Stimulated activated CD4-positive, alpha-beta T cell treated with anti-CD3 and anti-CD28 coated beads, Interleukin-2, amount 100 ng/mL, for 24 hours (primary cell): ENCODE results near the gene ZBTB20.

ENCODE experiments used
- DNase-seq, 2 donors: peaks; one replicate each; pipeline ENCODE4 v3.0.0-alpha.2; 2020

Gene ZBTB20

DNA sequence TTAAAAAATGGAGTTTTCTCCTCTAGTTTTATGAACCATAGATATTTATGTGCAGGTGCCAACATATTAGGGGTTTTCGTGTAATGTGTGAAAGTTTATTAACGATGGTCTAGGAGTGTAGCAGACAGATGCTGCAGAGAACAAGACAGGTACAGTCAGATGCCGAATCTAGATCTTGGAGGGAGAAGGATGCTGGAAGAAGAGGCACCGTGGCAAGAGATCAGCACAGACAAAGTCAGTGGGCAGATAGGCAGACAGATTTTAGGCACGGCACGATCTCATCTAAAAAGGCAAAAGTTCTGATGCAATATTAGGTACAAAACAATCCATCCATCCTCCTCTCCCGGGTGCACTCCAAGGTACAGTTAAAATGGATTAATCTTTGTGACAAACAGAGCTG lies 691.7 kb downstream of the ZBTB20 start:
- no peak for DNase-seq

DNA sequence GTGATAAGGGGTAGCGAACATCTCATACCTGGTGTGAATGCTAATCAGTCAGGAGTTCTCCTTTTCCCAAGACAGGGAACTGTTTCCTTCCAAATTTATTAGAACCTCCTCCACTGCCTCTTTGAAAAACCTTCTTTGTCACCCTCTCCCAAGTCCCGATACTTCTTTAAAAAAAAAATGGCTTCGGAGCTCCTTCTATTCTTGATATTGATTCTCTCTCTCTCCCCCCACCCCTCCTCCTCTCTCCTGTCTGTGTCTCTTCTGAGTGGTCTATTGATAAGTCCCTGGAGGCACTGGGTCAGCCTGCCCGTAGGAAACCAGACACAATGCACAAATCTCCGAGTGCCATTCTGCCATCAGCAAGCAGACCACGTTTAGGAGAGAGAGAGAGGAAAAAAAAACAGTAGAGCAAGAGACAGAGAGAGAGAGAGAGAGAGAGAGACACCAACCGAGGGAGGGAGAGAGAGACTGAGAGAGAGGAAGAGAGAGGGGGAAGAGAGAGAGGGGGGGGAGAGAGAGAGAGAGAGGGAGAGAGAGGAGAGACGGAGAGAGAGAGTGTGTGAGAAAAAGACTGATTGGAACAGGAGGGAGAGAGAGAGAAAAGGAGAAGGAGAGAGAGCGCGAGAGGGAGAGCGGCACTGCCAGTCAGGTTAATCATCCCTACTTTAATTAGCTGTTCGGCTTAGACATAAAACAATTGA lies 692.4 kb downstream of the ZBTB20 start:
- no peak for DNase-seq

DNA sequence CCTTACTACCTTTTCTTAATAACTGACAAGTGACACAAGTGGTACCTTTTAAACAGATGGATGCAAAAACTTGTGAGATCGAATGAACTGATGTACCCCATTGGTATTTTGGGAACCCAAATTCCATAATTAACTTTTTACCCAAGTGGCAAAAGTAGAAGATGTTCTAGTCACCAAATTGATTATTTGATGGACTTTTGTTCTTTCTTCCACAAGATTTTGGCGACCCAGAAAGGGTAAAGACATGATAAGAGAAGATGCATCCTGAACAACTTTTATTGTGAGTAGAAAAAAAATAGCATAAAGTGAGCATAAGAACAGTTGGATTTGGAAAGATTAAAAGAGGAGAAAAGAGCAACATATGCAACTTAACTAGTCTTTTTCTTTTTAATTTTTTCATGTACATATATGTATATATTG lies 693.7 kb downstream of the ZBTB20 start:
- no peak for DNase-seq

DNA sequence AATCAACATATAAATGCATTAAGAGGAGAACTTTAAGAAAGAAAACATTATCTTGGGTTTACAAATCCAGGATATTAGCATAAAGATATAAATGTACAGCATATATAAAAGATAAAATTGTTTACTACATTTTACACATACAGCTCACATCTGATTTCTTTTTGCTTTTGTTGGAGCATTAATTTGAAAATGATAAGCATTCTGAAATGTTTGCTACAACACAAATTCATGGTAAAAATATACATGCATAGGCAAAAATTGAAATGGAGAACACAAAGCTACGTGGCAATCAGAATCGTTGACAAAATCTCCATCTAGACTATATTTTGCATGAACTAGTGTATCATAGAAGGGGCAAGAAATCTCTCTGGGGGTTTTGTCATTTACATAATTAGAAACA lies 694.2 kb downstream of the ZBTB20 start:
- no peak for DNase-seq

DNA sequence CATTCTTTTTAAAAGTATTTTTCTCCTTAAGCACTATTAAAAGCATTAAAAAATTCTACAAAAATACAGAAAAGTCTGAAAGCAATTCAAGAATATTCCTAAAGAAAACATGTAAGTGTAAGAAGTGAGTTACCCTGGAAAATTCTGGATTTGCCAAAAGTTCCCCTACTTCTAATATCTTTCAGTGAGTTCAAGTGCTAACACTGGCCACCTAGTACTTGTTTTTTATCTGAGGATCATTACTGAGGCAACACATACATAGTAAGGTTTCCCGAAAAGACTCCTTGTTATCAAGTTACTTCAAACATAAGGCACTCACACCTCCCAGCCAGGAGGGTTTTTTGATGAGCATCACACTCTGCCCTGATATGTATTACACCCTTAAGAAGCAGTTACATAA lies 694.8 kb downstream of the ZBTB20 start:
- DNase-seq: no peak

DNA sequence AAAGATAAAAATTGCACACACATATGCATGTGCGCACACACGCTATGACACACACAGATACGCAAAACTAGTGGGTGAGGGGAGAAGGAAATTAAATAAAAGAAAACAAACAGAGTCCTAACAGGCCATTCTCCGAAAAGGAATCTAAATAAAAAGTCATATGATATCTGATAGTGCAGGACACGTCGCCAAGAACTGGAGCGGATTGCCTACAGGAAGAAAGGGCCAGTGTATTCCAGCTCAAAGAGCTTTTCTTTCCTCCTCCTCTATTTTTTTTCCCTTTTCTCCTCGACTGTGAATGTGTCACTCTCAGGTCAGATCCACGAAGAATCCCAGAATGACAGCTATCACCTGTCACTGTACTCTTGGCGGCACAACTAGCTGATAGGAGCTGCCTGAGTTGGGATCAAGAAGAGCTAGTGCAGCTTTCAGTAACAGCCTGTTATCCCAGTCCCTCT lies 695.5 kb downstream of the ZBTB20 start:
- no peak for DNase-seq

DNA sequence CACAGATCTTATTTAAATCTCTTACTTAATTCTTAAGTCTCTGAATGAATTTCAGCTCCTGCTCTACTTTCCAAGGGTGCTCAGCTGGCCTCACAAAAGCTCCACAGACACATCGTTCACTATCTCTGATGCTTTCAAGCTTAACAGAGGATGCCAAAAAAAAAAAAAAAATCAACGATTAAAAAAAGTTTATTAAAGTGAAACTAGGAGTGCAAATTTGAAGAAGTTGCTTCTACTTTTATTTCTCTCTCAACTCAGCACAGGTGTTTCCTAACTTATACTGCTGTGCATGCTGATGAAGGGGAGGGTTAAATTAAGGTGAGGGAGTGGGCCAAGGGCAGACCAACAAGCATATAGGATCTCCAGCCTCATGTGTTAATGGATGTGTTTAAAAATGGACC lies 696.0 kb downstream of the ZBTB20 start:
- no peak for DNase-seq

DNA sequence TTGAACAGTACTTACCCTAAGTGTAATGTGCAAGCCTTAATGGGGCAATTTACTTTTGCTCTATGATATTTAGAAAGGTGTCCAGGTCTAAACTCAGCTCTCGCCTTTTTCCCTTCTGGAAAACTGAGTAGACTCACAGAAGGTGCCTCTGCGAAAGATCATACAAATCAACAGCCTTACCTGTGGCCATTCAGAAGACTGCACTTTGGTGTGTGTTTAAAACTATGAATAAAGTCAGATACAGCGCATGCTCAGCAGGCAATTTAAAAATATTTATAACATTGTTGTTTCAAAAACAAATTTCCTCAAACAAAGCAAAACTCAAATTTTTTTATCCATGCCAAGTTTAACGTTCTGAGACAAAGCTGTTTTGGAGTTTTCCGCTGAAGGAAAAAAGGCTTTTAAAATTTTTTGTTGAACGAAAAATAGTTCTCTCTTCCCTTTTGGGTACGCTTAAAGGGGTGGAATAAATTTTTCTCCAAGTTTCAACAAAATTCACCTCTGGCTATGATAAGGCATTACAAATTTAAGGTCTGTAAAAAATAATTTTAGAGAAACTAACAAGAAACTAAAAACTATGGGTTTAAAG lies 697.0 kb downstream of the ZBTB20 start:
- no peak for DNase-seq

DNA sequence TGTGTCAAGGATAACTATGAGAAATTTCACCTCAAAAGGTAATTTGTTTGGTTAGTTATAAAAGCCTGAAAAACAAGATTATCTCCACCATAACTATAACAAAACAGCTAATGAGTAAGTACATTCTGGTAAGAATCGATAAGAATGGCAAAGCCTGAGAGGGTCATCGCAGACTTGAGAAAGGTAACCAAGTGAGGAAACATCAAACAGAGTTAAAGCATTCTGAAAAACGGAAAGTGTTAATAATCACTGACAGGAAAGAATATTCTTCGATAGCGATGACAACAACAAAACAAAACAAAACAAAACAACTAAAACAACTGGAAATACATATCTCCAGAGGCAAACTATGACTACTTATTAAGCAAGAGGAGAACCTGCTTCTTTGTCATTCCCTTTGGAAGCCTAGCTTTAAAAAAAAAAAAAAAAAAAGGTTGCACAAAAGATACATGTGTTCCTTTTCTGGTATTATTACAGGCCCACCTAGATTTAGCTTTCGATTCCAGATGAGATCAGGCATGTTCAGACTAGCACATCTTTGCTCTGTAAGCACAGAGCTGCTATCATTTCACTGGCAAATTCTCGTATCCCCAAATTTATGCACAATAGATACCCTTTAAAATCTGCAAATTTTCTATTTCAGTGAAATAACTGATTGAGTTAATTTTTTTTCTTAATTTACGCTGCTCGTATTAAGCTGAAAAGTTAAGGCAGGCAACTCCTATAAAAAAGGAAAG lies 697.6 kb downstream of the ZBTB20 start:
- no peak for DNase-seq

DNA sequence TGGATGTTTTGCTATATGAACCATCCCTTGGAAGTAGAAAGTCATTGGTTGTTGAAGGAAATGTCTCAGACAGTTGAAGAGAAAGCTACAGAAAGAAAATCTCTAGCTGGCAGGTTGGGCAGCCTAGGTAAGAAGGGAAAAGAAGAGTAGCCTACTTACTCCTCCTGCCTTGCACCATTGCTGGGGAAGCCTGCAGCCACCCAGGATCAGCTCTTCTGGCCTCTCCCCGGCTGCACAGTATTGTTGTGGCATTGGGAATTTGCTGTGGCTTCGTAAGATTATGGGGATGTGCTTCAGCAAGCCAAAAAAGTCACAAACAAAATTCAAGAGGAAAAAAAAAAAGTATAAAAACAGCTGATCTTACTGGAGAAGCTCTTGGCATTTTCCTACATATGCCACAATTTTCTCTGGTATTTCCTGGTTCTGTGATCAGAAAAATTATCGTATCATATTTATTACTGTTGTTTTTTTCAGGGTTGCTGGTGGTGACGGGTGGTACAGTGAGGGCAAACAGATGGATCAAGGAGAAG lies 699.1 kb downstream of the ZBTB20 start:
- DNase-seq: no peak

DNA sequence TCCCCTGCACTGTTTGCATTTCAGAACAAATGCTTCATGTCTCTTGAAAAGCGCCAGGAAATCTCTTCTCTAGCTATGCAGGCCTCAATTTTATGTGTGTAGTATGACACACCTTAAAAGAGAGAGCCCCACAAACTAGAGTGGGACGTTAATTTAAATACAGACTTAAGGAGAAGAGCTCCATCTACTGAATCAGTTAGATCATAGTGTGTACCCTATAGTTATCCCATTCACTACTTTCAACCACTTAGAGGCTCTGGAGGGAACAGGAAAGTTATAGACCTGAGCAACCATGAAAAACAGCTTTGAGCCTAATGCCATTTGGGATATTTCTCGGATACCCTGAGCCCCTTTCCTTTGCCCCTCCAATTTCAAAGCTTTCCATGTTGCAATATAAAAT lies 699.5 kb downstream of the ZBTB20 start:
- no peak for DNase-seq

DNA sequence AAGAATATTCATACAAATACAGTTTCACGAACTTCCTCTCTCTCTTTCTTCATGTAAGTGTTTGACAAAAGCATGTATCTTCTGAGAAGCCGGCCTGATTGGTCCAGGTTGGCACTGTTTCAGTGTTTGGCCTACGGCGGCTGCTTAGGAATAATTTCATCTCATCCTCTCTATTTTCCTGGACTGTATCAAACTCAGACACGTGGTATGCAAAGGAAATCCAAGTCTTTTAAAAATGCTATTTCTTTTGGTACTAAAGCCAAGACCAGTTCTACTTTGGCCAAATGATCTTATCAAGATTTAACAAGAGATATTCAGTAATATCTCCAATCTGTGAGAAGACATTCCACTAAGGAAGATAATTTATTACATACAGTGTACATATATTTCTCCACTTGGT lies 700.5 kb downstream of the ZBTB20 start:
- DNase-seq: no peak

DNA sequence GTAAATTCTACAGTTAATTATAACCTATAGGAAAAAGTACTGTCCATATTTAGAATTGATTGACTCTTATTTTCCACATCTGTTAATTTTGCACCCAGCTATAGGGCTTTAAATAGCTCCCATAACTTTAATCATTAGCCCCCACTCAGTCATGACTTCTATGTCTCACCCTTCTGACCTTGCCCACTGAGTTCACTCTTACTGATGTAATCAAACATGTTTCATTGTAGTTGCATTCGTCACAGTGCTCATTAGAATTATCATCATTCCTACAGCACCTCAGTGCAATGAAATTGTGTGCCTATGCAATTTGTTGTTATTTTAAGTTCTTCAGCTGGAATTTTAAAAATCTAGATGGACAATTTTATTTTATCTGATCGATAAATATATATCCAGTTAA lies 701.9 kb downstream of the ZBTB20 start:
- DNase-seq: no peak

DNA sequence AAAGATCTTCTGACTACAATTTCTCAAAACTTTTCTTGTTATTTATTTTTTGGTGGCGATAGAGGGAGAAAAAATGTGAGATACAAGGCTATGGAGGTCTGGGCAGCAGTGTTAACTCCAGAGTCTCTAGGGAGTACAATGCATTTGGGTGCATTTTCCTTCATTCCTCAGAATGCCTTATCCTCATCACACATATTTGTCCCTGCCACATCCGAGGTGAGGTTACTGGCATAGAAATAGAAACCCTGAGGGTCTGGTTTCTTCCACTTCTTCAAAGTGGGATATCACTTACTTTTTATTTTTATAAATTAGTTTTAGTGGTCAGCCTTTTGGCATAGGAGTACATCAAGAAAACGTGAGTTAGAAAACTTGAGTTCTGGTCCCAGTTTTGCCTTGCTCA lies 702.9 kb downstream of the ZBTB20 start:
- no peak for DNase-seq

DNA sequence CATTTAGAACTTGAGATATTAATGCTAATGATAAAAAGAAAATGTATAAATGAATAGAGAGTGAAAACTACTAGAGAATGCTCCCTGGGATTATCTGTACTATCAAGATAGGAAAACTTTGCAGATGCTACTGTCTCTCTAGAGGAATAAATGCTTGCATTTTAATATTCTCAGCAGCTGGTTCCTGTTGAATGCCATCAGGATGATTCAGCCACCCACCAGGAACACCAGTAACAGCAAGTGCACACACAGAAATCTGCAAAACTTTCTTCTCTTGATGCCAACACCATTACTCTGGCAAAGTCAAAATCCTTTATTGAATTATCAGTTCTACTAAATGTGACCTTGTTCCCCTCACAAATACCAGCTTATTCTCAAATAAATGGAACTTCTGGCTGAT lies 704.8 kb downstream of the ZBTB20 start:
- no peak for DNase-seq

DNA sequence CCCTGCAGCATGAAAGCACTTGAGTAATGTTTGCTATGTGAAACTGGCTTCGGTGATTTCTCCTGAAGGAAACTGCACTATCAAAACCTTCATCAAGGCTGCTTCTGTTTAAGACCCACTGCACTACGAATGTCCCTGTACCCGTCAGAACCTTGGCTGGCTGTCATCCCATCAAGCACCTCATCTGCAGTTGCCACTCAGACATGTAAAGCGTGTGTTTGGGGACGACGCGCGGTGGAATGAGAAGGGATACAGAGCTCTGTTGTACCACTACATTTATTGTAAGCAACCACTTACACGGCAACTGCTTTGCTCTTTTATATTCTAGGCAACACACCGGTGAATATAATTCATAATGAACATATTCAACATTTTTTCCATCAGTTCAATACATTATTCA lies 705.7 kb downstream of the ZBTB20 start:
- no peak for DNase-seq

DNA sequence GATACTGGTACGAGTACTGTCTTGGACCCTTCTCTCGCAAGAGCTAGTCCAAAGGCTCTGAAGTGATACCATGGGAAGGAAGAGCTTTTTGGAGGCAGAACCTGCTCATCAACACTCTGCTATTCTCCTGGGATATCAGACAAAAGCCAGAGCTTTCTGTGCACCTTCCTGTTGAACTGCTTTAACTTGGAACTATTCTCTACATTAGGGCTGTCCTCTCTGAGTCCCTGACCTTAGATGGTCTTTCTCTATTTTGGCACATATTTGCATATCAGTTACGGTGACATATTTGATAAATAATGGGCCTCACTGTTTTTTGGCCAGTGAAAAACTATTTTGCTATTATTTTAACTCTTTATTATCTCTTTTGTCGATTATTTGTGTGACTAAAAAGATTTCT lies 706.4 kb downstream of the ZBTB20 start:
- DNase-seq: no peak

DNA sequence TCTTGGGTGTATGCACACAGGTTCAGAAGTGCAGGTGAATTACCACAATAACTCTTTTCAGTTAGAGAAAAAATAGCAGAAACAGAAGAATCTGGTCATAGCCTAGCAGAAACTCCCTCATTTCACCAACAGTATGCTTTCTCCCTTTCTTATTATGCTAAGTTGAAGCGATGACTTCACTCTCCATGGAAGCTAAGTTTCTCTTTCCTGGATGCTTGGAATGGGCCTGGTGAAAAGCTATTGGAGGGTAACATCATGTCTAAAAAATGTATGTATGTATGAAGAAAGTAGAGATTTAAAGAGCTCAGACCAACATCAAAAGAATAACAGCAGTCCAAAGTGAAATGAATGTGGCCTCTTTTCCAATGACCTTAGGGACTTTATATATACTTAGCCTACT lies 707.8 kb downstream of the ZBTB20 start:
- no peak for DNase-seq

DNA sequence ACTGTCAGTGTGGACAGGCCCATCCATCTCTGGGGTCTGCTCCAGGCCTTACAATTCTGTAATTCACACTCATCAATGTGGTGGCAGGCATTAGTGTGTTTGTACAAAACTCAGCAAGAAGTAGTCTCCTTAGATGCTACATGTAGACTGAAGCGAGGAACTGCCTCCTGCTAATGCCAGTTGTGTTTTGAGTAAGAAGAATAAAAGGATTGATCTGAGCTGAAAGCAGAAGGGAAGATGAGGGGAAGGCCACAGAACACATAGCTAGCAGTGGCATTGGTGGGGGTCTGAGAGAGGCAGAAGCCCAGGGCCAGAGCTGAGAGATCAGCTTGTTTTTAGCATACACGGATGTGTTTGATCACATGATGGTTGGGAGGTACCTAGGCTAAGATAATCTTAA lies 709.2 kb downstream of the ZBTB20 start:
- no peak for DNase-seq

DNA sequence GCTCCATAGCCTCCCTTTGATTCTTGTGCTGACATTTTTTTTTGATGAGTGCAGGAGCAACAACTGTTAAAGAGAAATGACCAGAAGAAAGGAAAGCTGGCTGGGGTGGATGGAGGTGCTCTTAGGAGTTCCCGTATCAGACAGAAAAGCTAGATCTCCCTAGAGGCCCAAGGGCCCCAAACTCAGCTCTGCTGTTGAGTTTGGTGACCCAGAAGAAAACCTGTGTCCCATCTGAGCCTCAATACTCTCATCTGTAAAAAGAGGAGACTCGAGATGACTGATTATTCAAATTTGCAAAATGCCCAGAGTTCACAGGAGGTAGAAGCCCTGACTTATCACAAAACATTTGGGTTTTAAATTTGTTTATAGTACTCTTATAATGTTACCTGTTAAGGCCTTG lies 710.9 kb downstream of the ZBTB20 start:
- no peak for DNase-seq

DNA sequence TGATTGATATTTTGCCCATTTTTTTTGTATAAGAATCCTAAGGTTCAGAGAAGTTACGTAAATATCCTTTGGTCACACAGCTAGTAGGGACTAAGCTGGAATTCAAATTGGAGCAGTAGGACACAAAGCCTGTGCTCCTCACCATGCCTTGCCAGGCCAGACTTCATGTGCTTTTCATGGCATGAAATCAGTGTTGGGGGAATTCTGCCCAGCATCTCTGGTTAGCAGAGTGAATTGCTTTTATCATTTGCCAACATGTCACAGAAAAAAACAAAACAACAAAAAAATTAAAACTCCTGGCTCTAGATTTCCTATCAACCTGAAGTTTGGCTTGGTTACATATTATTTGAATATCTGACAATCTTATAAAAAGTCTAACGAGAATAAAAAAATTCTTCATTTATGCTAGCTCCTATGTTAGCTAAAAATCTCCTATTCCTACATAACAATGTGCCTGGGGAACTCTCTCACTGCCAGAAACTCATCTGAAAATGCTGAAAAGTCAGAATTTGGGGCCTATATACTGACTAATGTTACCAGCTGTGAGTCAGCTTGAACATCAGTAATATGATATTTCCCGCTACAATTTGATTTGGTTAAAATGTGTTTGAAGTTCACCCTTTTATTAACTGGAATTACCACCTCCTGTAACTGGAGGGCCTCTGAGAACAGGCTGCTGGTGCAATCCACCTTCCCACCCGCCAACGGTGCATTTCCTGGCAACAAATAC lies 711.5 kb downstream of the ZBTB20 start:
- no peak for DNase-seq

DNA sequence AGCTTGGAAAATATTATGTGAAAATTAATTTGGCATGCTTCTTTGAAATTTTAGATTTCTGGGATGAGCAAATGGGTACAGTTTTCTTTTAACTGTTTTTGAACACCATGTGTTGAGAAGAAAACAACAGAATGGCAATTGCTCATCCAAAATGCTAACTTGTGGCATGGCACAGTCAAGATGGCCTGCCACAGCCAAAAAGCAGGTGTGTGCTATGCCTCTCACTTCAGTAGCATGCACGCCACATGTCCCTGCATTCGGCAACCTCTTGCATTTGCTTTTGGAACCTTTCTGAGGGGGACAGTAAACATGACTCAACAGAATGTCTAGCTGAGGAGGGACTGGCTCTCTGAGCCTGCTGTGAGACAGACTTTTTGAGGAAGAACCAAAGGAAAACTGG lies 714.8 kb downstream of the ZBTB20 start:
- DNase-seq: no peak

DNA sequence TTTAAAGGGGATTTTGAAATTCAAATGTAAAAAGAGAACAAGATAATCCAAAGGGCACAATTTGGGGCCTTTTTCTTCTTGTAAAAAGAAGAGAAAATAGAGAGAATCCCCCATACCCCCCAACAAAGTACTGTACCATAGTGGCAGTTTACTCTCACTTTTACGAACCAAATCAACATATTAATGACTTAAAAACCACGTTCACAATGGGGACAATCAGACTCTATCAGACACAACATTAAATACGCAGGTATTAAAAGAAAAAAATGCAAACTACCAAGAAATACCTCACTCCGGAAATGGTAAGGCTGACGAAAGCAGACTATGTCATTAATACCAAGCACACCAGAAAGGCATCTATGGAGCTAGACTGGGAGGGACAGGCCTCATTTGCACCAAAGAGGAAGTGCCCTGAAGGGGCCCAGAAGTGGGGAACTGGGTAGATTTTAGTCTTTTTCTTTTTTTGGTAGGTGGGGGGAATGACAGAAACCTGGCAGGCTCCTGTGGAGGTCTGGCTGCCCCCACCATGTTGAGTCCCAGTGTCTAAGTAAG lies 719.0 kb downstream of the ZBTB20 start:
- no peak for DNase-seq
